Naive thymus-derived CD4-positive, alpha-beta T cell (primary cell): ENCODE results near the gene TBX15. TPM values are rescaled to one million over a fixed set of nuclear protein-coding genes. Genes with fewer than 3 reads are reported as not detected.

Experiments used
- ATAC-seq: fragments of 150-1000 bp; cut with Tn5 transposase; 2 replicates; pipeline ENCODE4 v1.10.0; 2021; ENCODE audit warnings: mild to moderate bottlenecking, moderate library complexity
- CTCF ChIA-PET: fragments of 350-600 bp; sonication (Branson Sonifier 250); formaldehyde crosslinking; loops from one replicate; lab custom pipeline; 2021; ENCODE audit warnings: antibody characterized with exemption; lab: Charles Lee
- POLR2A ChIA-PET: fragments of 350-600 bp; sonication (Branson Sonifier 250); formaldehyde crosslinking; loops from one replicate; lab custom pipeline; 2021; ENCODE audit warnings: antibody characterized with exemption, inconsistent platforms; lab: Charles Lee
- DNase-seq, 9 donors: peaks; one replicate each; pipeline versions ENCODE4 v3.0.0 to v3.0.0-alpha.2; 2020 to 2022; ENCODE audit warnings: mixed read lengths in 1 of 9
- H3K27ac ChIP-seq: one replicate; pipeline ENCODE4 v1.7.0; 2013; ENCODE audit warnings: mild to moderate bottlenecking, low read depth, low read length, moderate library complexity
- H3K27me3 ChIP-seq, 2 donors: one replicate each; pipeline ENCODE4 v1.7.0; 2013; ENCODE audit warnings: low read length in 2 of 2, mild to moderate bottlenecking in 2 of 2, moderate library complexity in 2 of 2; ENCODE audit not compliant: control insufficient read depth in 2 of 2, insufficient read depth in 2 of 2
- H3K36me3 ChIP-seq, 3 experiments: 1 replicate in 2 of 3; 2 replicates in 1 of 3; pipeline ENCODE4 v1.7.0; 2013; ENCODE audit warnings: low read length in 3 of 3, mild to moderate bottlenecking in 3 of 3, moderate library complexity in 1 of 3; ENCODE audit not compliant: insufficient read depth in 3 of 3, control insufficient read depth in 2 of 3
- H3K4me1 ChIP-seq, 2 donors: one replicate each; pipeline ENCODE4 v1.7.0; 2013; ENCODE audit warnings: low read length in 2 of 2, mild to moderate bottlenecking in 2 of 2, moderate library complexity in 1 of 2; ENCODE audit not compliant: control insufficient read depth in 2 of 2, insufficient read depth in 2 of 2
- H3K4me3 ChIP-seq: 2 replicates; pipeline ENCODE4 v1.7.0; 2013; ENCODE audit warnings: mild to moderate bottlenecking, low read length
- H3K9me3 ChIP-seq, 3 experiments: 1 replicate in 2 of 3; 2 replicates in 1 of 3; pipeline ENCODE4 v1.7.0; 2013; ENCODE audit warnings: low read length in 3 of 3; ENCODE audit not compliant: control insufficient read depth in 2 of 3
- H3K27ac Mint-ChIP-seq, 9 donors: one replicate each; pipeline ENCODE4 v1.8.0; 2020 to 2022; ENCODE audit warnings: mixed read lengths in 9 of 9, mild to moderate bottlenecking in 8 of 9, moderate library complexity in 5 of 9, inconsistent platforms in 2 of 9
- H3K27me3 Mint-ChIP-seq, 5 donors: one replicate each; pipeline ENCODE4 v1.8.0; 2021 to 2022; ENCODE audit warnings: mixed read lengths in 5 of 5, mild to moderate bottlenecking in 1 of 5
- H3K36me3 Mint-ChIP-seq, 5 donors: one replicate each; pipeline ENCODE4 v1.8.0; 2020 to 2022; ENCODE audit warnings: mixed read lengths in 5 of 5, mild to moderate bottlenecking in 3 of 5, inconsistent platforms in 1 of 5
- H3K4me1 Mint-ChIP-seq, 7 donors: one replicate each; pipeline ENCODE4 v1.8.0; 2020 to 2022; ENCODE audit warnings: mixed read lengths in 7 of 7, mild to moderate bottlenecking in 3 of 7, inconsistent platforms in 1 of 7
- H3K4me3 Mint-ChIP-seq, 10 donors: one replicate each; pipeline ENCODE4 v1.8.0; 2020 to 2022; ENCODE audit warnings: mild to moderate bottlenecking in 10 of 10, mixed read lengths in 10 of 10, moderate library complexity in 6 of 10, inconsistent platforms in 2 of 10
- H3K9me3 Mint-ChIP-seq, 11 donors: one replicate each; pipeline ENCODE4 v1.8.0; 2020 to 2022; ENCODE audit warnings: mixed read lengths in 11 of 11, mild to moderate bottlenecking in 4 of 11, inconsistent platforms in 1 of 11, moderate library complexity in 1 of 11
- intact Hi-C, 2 donors: fragments of 100-400 bp; cut with micrococcal nuclease; formaldehyde crosslinking; loops; one replicate each; pipeline ENCODE4 v1.15.1; 2023
- polyA plus RNA-seq, 2 donors: library from polyadenylated mRNA; unstranded; fragments of 300-500 nt; fragmentation: Illumina TruSeq; gene quantifications; one replicate each; pipeline ENCODE4 v1.2.3, GENCODE V29; 2021
- total RNA-seq, 6 experiments: library from RNA in 5 of 6; stranded (reverse) in 5 of 6; gene quantifications; 1 replicate in 5 of 6; 2 replicates in 1 of 6; pipeline ENCODE4 v1.2.3 and lab custom pipeline; 2021 to 2026

TBX15 gene
- total and polyA plus RNA-seq, 7 experiments from 2014 or later = not detected

DNA sequence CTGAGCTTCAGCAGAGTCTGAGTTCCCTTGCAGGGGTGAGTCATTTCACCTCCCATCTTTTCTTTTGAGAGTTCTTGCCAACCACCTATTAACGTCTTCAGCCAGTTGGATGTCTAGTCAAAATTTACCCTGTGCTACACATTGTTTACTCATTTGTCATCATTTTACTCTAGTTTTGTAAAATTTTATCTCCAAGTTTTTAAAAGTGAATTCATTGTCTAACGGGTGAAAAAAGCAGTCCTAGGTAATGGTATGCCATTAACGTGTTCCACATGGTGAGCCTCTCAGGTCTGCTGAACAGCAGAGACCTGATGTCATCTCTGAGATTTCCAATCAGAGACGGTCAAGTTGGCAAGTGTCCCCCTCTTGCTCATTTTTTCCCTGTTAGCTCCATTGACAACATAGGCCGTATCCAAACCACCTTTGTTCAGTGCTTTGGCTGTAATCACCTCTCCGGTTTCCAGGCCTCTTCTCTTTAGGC lies 85.4 kb downstream of the TBX15 start:
- H3K27me3 Mint-ChIP-seq = no peaks in the 10 kb centered on the region
- Histone ChIP-seq H3K9me3 (no peaks in the 10 kb centered on the region), H3K36me3 (no peaks in the 10 kb centered on the region), H3K27me3 (no peaks in the 10 kb centered on the region), H3K4me3 (no peak overlapping the region), H3K4me1 (no peaks in the 10 kb centered on the region), H3K27ac (no peak overlapping the region)
- H3K36me3 Mint-ChIP-seq = no peaks in the 10 kb centered on the region
- peaks cover 0 to 10% (median 0%) of the 10 kb centered on the region in 11 donors for H3K9me3 Mint-ChIP-seq
- DNase-seq (no peak), ATAC-seq (no peak)
- no peak overlapping the region for H3K4me3 Mint-ChIP-seq
- no peak overlapping the region for H3K27ac Mint-ChIP-seq
- POLR2A ChIA-PET = no interaction called here
- intact Hi-C loops = no loop called here
- CTCF ChIA-PET = no interaction called here
- H3K4me1 Mint-ChIP-seq = no peaks in the 10 kb centered on the region

DNA sequence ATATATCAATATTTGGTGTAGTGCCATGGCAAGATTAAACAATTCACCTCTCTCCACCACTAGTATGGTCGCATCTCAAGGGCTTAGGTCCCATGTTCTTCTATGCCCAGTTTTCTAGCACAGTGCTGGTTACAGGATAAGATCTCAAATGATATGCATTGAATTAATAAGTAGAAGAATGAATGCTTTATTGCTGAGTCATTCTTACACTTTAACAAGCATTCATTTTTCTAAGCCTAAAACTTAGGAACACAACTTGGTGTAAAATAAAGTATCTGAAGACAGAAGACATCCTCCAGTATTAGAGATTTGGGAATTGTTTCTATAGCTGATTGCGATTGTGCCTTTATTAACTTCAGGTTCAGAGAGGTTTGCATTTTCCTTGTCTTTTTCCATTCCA lies 85.8 kb downstream of the TBX15 start:
- Mint-ChIP-seq H3K27ac (no peak overlapping the region), H3K27me3 (no peaks in the 10 kb centered on the region), H3K4me3 (no peak overlapping the region), H3K9me3 (peaks cover 0 to 10% (median 0%) of the 10 kb centered on the region in 11 donors), H3K36me3 (no peaks in the 10 kb centered on the region), H3K4me1 (no peaks in the 10 kb centered on the region)
- Histone ChIP-seq H3K4me1 (no peaks in the 10 kb centered on the region), H3K27me3 (no peaks in the 10 kb centered on the region), H3K4me3 (no peak overlapping the region), H3K27ac (no peak overlapping the region), H3K9me3 (no peaks in the 10 kb centered on the region), H3K36me3 (no peaks in the 10 kb centered on the region)
- no peak for ATAC-seq
- CTCF ChIA-PET = no interaction called here
- POLR2A ChIA-PET = no interaction called here
- no peak for DNase-seq
- intact Hi-C loops = no loop called here

DNA sequence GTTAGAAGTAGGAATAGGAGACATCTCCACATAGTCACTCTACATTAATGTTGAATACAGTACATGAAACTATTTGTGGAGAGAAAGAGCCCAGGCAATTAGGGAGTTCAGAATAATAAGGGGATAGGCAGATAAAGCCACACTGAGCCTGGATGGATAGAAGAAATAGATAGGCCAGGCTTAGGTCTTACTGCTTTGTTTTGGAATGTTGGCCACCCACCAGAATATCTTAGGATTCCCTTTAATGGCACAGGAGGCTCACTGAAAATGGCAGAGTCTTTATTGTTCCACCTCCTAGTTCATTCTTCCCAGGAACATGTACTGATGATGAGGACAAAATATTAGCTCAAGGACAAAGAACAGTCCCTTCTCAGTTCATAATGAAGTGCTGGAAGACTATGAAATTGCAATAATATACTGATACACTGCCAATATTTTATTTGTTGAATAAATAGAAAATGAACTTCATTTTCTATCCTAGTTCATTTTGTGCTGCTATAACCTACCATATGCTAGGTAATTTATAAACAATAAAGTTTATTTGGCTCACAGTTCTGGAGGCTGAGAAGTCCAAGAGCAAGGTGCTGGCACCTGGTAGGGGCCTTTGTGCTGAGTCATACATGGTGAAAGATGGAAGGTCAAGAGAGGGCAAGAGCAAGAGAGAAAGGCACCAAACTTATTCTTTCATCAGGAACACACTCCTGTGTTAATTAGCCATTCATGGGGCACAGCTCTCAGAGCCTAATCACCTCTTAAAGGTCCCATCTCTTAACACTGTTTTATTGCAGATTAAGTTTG lies 87.3 kb downstream of the TBX15 start:
- CTCF ChIA-PET = no interaction called here
- H3K36me3 Mint-ChIP-seq = no peaks in the 10 kb centered on the region
- H3K4me3 Mint-ChIP-seq = no peak overlapping the region
- no peak overlapping the region for H3K27ac ChIP-seq
- H3K36me3 ChIP-seq = no peaks in the 10 kb centered on the region
- intact Hi-C loops = no loop called here
- POLR2A ChIA-PET = no interaction called here
- H3K27me3 ChIP-seq = no peaks in the 10 kb centered on the region
- H3K27ac Mint-ChIP-seq = no peak overlapping the region
- no peaks in the 10 kb centered on the region for H3K9me3 ChIP-seq
- peaks cover 0 to 10% (median 2%) of the 10 kb centered on the region in 11 donors for H3K9me3 Mint-ChIP-seq
- no peak overlapping the region for H3K4me3 ChIP-seq
- DNase-seq (no peak), ATAC-seq (no peak)
- no peaks in the 10 kb centered on the region for H3K27me3 Mint-ChIP-seq
- H3K4me1 ChIP-seq = no peaks in the 10 kb centered on the region
- H3K4me1 Mint-ChIP-seq = no peaks in the 10 kb centered on the region

DNA sequence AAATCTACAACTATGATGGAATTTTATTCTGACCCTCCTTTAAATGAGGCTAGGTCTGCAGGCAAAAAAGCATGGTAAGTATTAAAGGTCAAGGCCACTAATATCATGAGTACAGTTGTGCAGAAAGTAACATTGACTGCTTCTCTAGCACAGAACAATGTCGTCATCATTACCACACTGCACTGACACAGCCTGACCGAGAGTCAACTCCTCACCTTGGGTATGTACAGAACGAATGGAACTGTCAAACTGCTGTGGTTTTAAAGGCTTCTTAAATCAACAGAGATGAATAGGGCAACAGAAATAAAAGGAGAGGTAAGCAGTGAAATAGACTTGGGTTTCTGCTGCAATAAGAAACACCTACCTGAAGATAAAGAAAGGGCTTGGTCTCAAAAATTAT lies 88.8 kb downstream of the TBX15 start:
- CTCF ChIA-PET = no interaction called here

DNA sequence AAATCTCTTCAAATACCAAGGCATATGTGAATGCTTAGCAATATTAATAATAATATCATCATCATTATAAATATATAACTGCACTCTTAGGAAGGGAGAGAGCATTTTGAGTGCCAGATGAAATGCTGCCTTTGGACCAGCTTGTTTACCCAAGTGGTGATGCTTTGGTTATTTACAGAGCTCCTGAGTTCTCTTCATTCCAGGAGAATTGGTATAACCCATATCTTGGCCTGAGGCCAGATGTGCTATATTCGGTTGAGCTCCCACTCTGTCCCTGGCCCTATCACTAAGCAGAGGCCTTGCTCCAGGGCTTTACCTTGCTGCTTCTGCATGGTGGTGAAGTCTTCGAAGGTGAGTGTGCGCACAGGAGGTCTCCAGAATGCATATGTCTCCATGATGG lies 89.4 kb downstream of the TBX15 start:
- Mint-ChIP-seq H3K4me3 (no peak overlapping the region), H3K27ac (no peak overlapping the region), H3K9me3 (peaks cover 0 to 9% (median 3%) of the 10 kb centered on the region in 11 donors), H3K4me1 (no peaks in the 10 kb centered on the region), H3K27me3 (no peaks in the 10 kb centered on the region), H3K36me3 (no peaks in the 10 kb centered on the region)
- Histone ChIP-seq H3K4me1 (no peaks in the 10 kb centered on the region), H3K27ac (no peak overlapping the region), H3K27me3 (no peaks in the 10 kb centered on the region), H3K9me3 (no peaks in the 10 kb centered on the region), H3K4me3 (no peak overlapping the region), H3K36me3 (no peaks in the 10 kb centered on the region)
- CTCF ChIA-PET = no interaction called here
- POLR2A ChIA-PET = no interaction called here
- no peak for DNase-seq
- ATAC-seq = no peak
- intact Hi-C loops = no loop called here

More for the DNA sequence above, 88.8 kb downstream of the TBX15 start:
- no peak overlapping the region for H3K4me3 Mint-ChIP-seq
- H3K9me3 Mint-ChIP-seq = peaks cover 0 to 6% (median 2%) of the 10 kb centered on the region in 11 donors
- H3K9me3 ChIP-seq = no peaks in the 10 kb centered on the region
- H3K4me1 ChIP-seq = no peaks in the 10 kb centered on the region
- DNase-seq (no peak), ATAC-seq (no peak)
- intact Hi-C loops = no loop called here
- H3K27ac ChIP-seq = no peak overlapping the region
- no peak overlapping the region for H3K4me3 ChIP-seq
- H3K27me3 ChIP-seq = no peaks in the 10 kb centered on the region
- H3K36me3 Mint-ChIP-seq = no peaks in the 10 kb centered on the region
- no peaks in the 10 kb centered on the region for H3K27me3 Mint-ChIP-seq
- H3K27ac Mint-ChIP-seq = no peak overlapping the region
- H3K36me3 ChIP-seq = no peaks in the 10 kb centered on the region
- POLR2A ChIA-PET = no interaction called here
- no peaks in the 10 kb centered on the region for H3K4me1 Mint-ChIP-seq

DNA sequence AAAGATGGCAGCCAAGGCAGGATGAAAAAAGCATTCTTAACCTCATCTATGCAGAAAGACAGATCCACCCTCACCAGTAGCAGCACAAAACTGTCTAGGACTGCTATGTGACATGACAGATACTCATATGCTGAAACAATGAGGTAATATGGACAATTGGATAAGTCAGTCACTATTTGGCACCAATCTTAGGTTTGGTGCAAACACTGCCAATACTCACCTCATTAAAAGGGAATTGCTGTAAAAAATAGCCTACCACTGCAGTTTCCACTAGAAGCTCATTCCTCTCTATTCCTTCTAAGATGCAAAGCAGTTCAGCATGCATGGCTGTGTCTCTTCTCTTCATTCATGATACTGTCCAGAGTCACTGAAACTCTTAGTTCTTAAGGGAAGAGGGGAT lies 91.7 kb downstream of the TBX15 start:
- Mint-ChIP-seq H3K9me3 (peaks cover 0 to 10% (median 4%) of the 10 kb centered on the region in 11 donors), H3K36me3 (no peaks in the 10 kb centered on the region), H3K27ac (no peak overlapping the region), H3K4me1 (no peaks in the 10 kb centered on the region), H3K27me3 (no peaks in the 10 kb centered on the region), H3K4me3 (no peak overlapping the region)
- intact Hi-C loops = no loop called here
- no peak for ATAC-seq
- Histone ChIP-seq H3K4me1 (no peaks in the 10 kb centered on the region), H3K27ac (no peak overlapping the region), H3K36me3 (no peaks in the 10 kb centered on the region), H3K4me3 (no peak overlapping the region), H3K27me3 (no peaks in the 10 kb centered on the region), H3K9me3 (no peaks in the 10 kb centered on the region)
- ChIA-PET POLR2A (no interaction called here), CTCF (no interaction called here)
- DNase-seq = no peak

DNA sequence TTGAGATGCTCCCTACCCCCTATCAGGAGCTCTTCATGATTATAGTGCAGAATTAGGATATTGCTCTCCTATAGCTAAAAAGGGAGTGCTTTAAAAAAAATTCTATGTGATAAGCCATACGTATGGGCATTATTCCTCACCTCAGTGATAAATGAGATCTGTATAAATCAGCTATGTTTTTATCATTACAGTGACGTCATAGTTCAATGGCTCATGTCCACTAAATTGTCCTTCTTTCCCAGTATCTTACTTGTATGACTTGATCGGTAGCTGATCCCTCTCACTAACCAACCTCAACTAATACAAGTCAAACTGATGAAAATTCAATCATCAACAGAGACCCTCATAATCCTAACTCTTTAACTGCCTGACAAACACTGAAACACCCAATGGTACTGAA lies 93.3 kb downstream of the TBX15 start:
- Histone ChIP-seq H3K4me3 (no peak overlapping the region), H3K36me3 (no peaks in the 10 kb centered on the region), H3K27ac (no peak overlapping the region), H3K4me1 (no peaks in the 10 kb centered on the region), H3K27me3 (no peaks in the 10 kb centered on the region), H3K9me3 (no peaks in the 10 kb centered on the region)
- intact Hi-C loops = no loop called here
- Mint-ChIP-seq H3K27me3 (no peaks in the 10 kb centered on the region), H3K4me1 (no peaks in the 10 kb centered on the region), H3K36me3 (no peaks in the 10 kb centered on the region), H3K9me3 (peaks cover 0 to 15% (median 4%) of the 10 kb centered on the region in 11 donors), H3K27ac (no peak overlapping the region), H3K4me3 (no peak overlapping the region)
- no peak for ATAC-seq
- ChIA-PET CTCF (no interaction called here), POLR2A (no interaction called here)
- no peak for DNase-seq
